ENCODE data around the gene GALNT3. TPM values are rescaled to one million over a fixed set of nuclear protein-coding genes. Genes with fewer than 3 reads are reported as not detected.

GALNT3 gene
- total RNA-seq, 1 experiment from 2014 or later: 18.5 TPM

GRCh38 chr2:165840333-165840958, 46.4 kb upstream of the GALNT3 start:
- Histone ChIP-seq H3K14ac (ENCODE audit: insufficient read depth, low read length) (no peak overlapping the region), H3K4me2 (ENCODE audit: insufficient read depth, insufficient read length, low read length) (no peak overlapping the region), H3K18ac (ENCODE audit: insufficient read length, low read depth, low read length) (no peak overlapping the region), H2BK12ac (ENCODE audit: insufficient read length, low read depth, low read length) (no peak overlapping the region), H3K23me2 (ENCODE audit: insufficient read length, low read depth, low read length, poor library complexity, severe bottlenecking) (no peaks in the 10 kb centered on the region), H3K4me1 (ENCODE audit: insufficient read depth, low read length) (peaks cover 3% of the 10 kb centered on the region; the same call in 1 of the 2 replicates), H2AK5ac (ENCODE audit: insufficient read length, low read length) (no peak overlapping the region), H3K79me1 (ENCODE audit: insufficient read depth, low read depth, low read length, poor library complexity, severe bottlenecking) (no peaks in the 10 kb centered on the region), H3K56ac (ENCODE audit: insufficient read length, low read depth, low read length) (no peak overlapping the region), H4K5ac (ENCODE audit: insufficient read length, low read depth, low read length) (no peak overlapping the region), H2BK20ac (ENCODE audit: low read depth, low read length, poor library complexity, severe bottlenecking) (no peak overlapping the region), H2BK15ac (ENCODE audit: low read depth, low read length) (no peak overlapping the region), H3K27ac (ENCODE audit: insufficient read length, low read depth, low read length) (no peak overlapping the region), H3K4ac (ENCODE audit: low read depth, low read length) (no peak overlapping the region), H4K20me1 (ENCODE audit: control insufficient read depth, insufficient read depth, insufficient read length) (no peaks in the 10 kb centered on the region), H3T11ph (ENCODE audit: low read length) (no peak overlapping the region), H3K79me2 (ENCODE audit: insufficient read depth, low read length) (no peaks in the 10 kb centered on the region), H4K91ac (ENCODE audit: insufficient read length, low read depth, low read length) (no peak overlapping the region), H2BK5ac (ENCODE audit: insufficient read length, low read length) (no peak overlapping the region), H4K8ac (replicated peaks; ENCODE audit: insufficient read length, low read depth, low read length) (no peak overlapping the region), H3K9me3 (ENCODE audit: control insufficient read depth, low read depth, low read length) (no peaks in the 10 kb centered on the region), H3K23ac (ENCODE audit: insufficient read length, low read depth, low read length) (no peak overlapping the region), H2AFZ (ENCODE audit: low read length) (no peak overlapping the region), H2BK120ac (ENCODE audit: low read depth, low read length, poor library complexity, severe bottlenecking) (no peak overlapping the region), H3K9ac (ENCODE audit: extremely low read depth, insufficient read length, low read length) (no peak overlapping the region), H3K27me3 (ENCODE audit: insufficient read depth, low read length) (no peaks in the 10 kb centered on the region)
- TF ChIP-seq CTCF (conservative IDR thresholded peaks at IDR 0.05): no peak
- Mint-ChIP-seq H3K4me3 (no peak overlapping the region), H3K36me3 (ENCODE audit: insufficient read depth in 1 of 3, low read depth in 3 of 3) (peaks cover 0 to 13% (median 4%) of the 10 kb centered on the region in 3 experiments; a peak in 4 of 7 replicates), H3K27ac (no peak overlapping the region), H3K9me3 (peaks cover 2 to 3% of the 10 kb centered on the region in 2 experiments; a peak in 2 of 5 replicates), H3K4me1 (peaks cover 39 to 50% of the 10 kb centered on the region in 2 experiments), H3K27me3 (ENCODE audit: low read depth) (no peaks in the 10 kb centered on the region)
- no peak for DNase-seq

Data from H9 (cell line).